H1 (cell line): Measurements from ENCODE around the gene NCAM1. TPM values are rescaled to one million over a fixed set of nuclear protein-coding genes. Genes with fewer than 3 reads are reported as not detected.

Source experiments
- CTCF ChIA-PET: fragments of 300-600 bp; sonication (Branson Sonifier 250); formaldehyde crosslinking; loops from one replicate; lab custom pipeline; 2021; ENCODE audit not compliant: partially characterized antibody; lab: Charles Lee
- POLR2A ChIA-PET: fragments of 300-600 bp; sonication (Branson Sonifier 250); formaldehyde crosslinking; loops from one replicate; lab custom pipeline; 2021; ENCODE audit warnings: inconsistent platforms; ENCODE audit not compliant: partially characterized antibody; lab: Charles Lee
- DNase-seq, 2 experiments: peaks; one replicate each; pipeline versions ENCODE4 v3.0.0 to v3.0.0-alpha.2; 2010 to 2022; ENCODE audit warnings: low spot score in 2 of 2, low read depth in 1 of 2, mixed read lengths in 1 of 2
- FAIRE-seq: peaks from 2 replicates; lab custom pipeline; 2011; peaks lifted over from hg19 to GRCh38; lab: Jason Lieb, UNC
- H2AFZ ChIP-seq: 2 replicates; pipeline ENCODE4 v1.8.1; 2012; ENCODE audit warnings: low read length, inconsistent platforms
- H2AK5ac ChIP-seq: 2 replicates; pipeline ENCODE4 v1.6.1; 2013; ENCODE audit warnings: low read depth, low read length
- H2BK120ac ChIP-seq: replicated peaks from 2 replicates; pipeline ENCODE3; 2013; ENCODE audit warnings: low read depth, low read length, inconsistent platforms
- H2BK12ac ChIP-seq: 2 replicates; pipeline ENCODE4 v1.6.1; 2013; ENCODE audit warnings: low read depth, low read length
- H2BK15ac ChIP-seq: 2 replicates; pipeline ENCODE4 v1.6.1; 2013; ENCODE audit warnings: low read length
- H2BK20ac ChIP-seq: 2 replicates; pipeline ENCODE4 v1.6.1; 2013; ENCODE audit warnings: low read length
- H2BK5ac ChIP-seq: 2 replicates; pipeline ENCODE4 v1.6.1; 2013; ENCODE audit warnings: low read depth, low read length
- H3K14ac ChIP-seq: 2 replicates; pipeline ENCODE4 v1.6.1; 2013; ENCODE audit warnings: inconsistent platforms; ENCODE audit not compliant: insufficient read length
- H3K18ac ChIP-seq: 2 replicates; pipeline ENCODE4 v1.6.1; 2013; ENCODE audit warnings: low read length; ENCODE audit errors: extremely low read depth
- H3K23ac ChIP-seq: 2 replicates; pipeline ENCODE4 v1.6.1; 2013; ENCODE audit warnings: inconsistent platforms; ENCODE audit not compliant: insufficient read length
- H3K23me2 ChIP-seq: 2 replicates; pipeline ENCODE4 v1.6.1; 2013; ENCODE audit warnings: low read depth, low read length
- H3K27ac ChIP-seq: 2 replicates; pipeline ENCODE4 v1.6.1; 2011; ENCODE audit warnings: low read depth, low read length, inconsistent platforms
- H3K27me3 ChIP-seq, 4 experiments: replicated peaks in 1 of 4; 1 replicate in 1 of 4; 2 replicates in 3 of 4; pipeline versions ENCODE4 v1.6.1 to v1.8.1; 2011 to 2013; ENCODE audit warnings: low read length in 3 of 4, mild to moderate bottlenecking in 3 of 4, inconsistent platforms in 2 of 4, mixed read lengths in 2 of 4, moderate library complexity in 1 of 4; ENCODE audit not compliant: control insufficient read depth in 3 of 4, insufficient read depth in 3 of 4; ENCODE audit errors: extremely low read depth in 1 of 4
- H3K36me3 ChIP-seq, 4 experiments: 2 replicates each; pipeline versions ENCODE4 v1.6.1 to v1.8.1; 2011 to 2013; ENCODE audit warnings: mild to moderate bottlenecking in 4 of 4, low read length in 3 of 4, moderate library complexity in 2 of 4, control low read depth in 1 of 4, inconsistent platforms in 1 of 4; ENCODE audit not compliant: insufficient read depth in 4 of 4, control insufficient read depth in 2 of 4
- H3K4ac ChIP-seq: replicated peaks from 2 replicates; pipeline ENCODE3; 2013; ENCODE audit warnings: low read length, low read depth, mixed read lengths, inconsistent platforms; ENCODE audit not compliant: insufficient read length
- H3K4me1 ChIP-seq, 4 experiments: replicated peaks in 1 of 4; 1 replicate in 1 of 4; 2 replicates in 3 of 4; pipeline versions ENCODE4 v1.6.1 to v1.8.1; 2011 to 2013; ENCODE audit warnings: low read length in 3 of 4, inconsistent platforms in 2 of 4, mixed read lengths in 1 of 4; ENCODE audit not compliant: insufficient read depth in 4 of 4, control insufficient read depth in 3 of 4
- H3K4me2 ChIP-seq, 2 experiments: 2 replicates each; pipeline versions ENCODE4 v1.6.1 to v1.8.1; 2011 to 2013; ENCODE audit warnings: low read depth in 2 of 2, low read length in 2 of 2, control low read depth in 1 of 2, inconsistent platforms in 1 of 2, mild to moderate bottlenecking in 1 of 2; ENCODE audit not compliant: insufficient read depth in 1 of 2
- H3K4me3 ChIP-seq, 4 experiments: fragments of 200-600, 300-600 bp in 1 of 4; sonication (generic), shearing (Covaris generic), sonication (Bioruptor Twin) in 1 of 4; 2 replicates each; pipeline versions ENCODE4 v1.5.1 to v1.8.1; 2011 to 2016; ENCODE audit warnings: low read length in 4 of 4, low read depth in 3 of 4, control low read depth in 2 of 4, inconsistent platforms in 2 of 4, mild to moderate bottlenecking in 2 of 4, mixed read lengths in 1 of 4, moderate library complexity in 1 of 4; ENCODE audit not compliant: insufficient read depth in 2 of 4; ENCODE audit errors: extremely low read depth in 1 of 4
- H3K56ac ChIP-seq: replicated peaks from 2 replicates; pipeline ENCODE3; 2013; ENCODE audit warnings: low read depth, mild to moderate bottlenecking, mixed read lengths, low read length, inconsistent platforms; ENCODE audit not compliant: insufficient read length
- H3K79me1 ChIP-seq: 2 replicates; pipeline ENCODE4 v1.6.1; 2013; ENCODE audit warnings: low read depth, low read length, control low read depth
- H3K79me2 ChIP-seq, 2 experiments: 2 replicates each; pipeline versions ENCODE4 v1.6.1 to v1.8.1; 2012 to 2013; ENCODE audit warnings: low read length in 2 of 2, mild to moderate bottlenecking in 2 of 2, inconsistent platforms in 1 of 2; ENCODE audit not compliant: insufficient read depth in 2 of 2, control insufficient read depth in 1 of 2
- H3K9ac ChIP-seq, 4 experiments: replicated peaks in 1 of 4; 1 replicate in 1 of 4; 2 replicates in 3 of 4; pipeline versions ENCODE4 v1.6.1 to v1.8.1; 2011 to 2013; ENCODE audit warnings: low read depth in 3 of 4, low read length in 3 of 4, control low read depth in 2 of 4, mild to moderate bottlenecking in 2 of 4, moderate library complexity in 2 of 4, inconsistent platforms in 1 of 4; ENCODE audit errors: extremely low read depth in 1 of 4
- H3K9me3 ChIP-seq, 2 experiments: 2 replicates each; pipeline versions ENCODE4 v1.6.1 to v1.8.1; 2012 to 2013; ENCODE audit warnings: mild to moderate bottlenecking in 2 of 2, moderate library complexity in 2 of 2, control low read depth in 1 of 2, inconsistent platforms in 1 of 2, low read depth in 1 of 2, low read length in 1 of 2, mixed read lengths in 1 of 2; ENCODE audit not compliant: insufficient read depth in 2 of 2
- H4K20me1 ChIP-seq, 2 experiments: replicated peaks in 1 of 2; 2 replicates each; pipeline versions ENCODE3 to v1.8.1; 2011 to 2013; ENCODE audit warnings: inconsistent platforms in 2 of 2, low read length in 2 of 2, mild to moderate bottlenecking in 1 of 2; ENCODE audit not compliant: insufficient read depth in 2 of 2, control insufficient read depth in 1 of 2
- H4K5ac ChIP-seq: 2 replicates; pipeline ENCODE4 v1.6.1; 2013; ENCODE audit warnings: low read length, low read depth, mixed read lengths, inconsistent platforms; ENCODE audit not compliant: insufficient read length
- H4K8ac ChIP-seq: 2 replicates; pipeline ENCODE4 v1.8.0; 2013; ENCODE audit warnings: mild to moderate bottlenecking, moderate library complexity, low read length, inconsistent platforms; ENCODE audit not compliant: insufficient read depth; ENCODE audit errors: extremely low read depth
- H4K91ac ChIP-seq: replicated peaks from 2 replicates; pipeline ENCODE3; 2013; ENCODE audit warnings: low read length, mixed read lengths, inconsistent platforms; ENCODE audit not compliant: insufficient read length
- ATF2 ChIP-seq: IDR thresholded peaks from 2 replicates; pipeline ENCODE4 v1.6.1; 2012; ENCODE audit warnings: low read length, inconsistent platforms
- EGR1 ChIP-seq: IDR thresholded peaks from 2 replicates; pipeline ENCODE4 v1.6.1; 2011; ENCODE audit warnings: low read depth, low read length, borderline replicate concordance
- RFX5 ChIP-seq: IDR thresholded peaks from 2 replicates; pipeline ENCODE4 v1.6.1; 2011; ENCODE audit warnings: low read depth, low read length, improper control_type of control experiment, borderline replicate concordance
- SRF ChIP-seq: IDR thresholded peaks from 2 replicates; pipeline ENCODE4 v1.6.1; 2011; ENCODE audit warnings: mild to moderate bottlenecking, low read depth, low read length, moderate library complexity
- USF2 ChIP-seq: IDR thresholded peaks from 2 replicates; pipeline ENCODE4 v1.6.1; 2011; ENCODE audit warnings: low read length, improper control_type of control experiment
- WGBS, 2 experiments: shearing (Covaris generic) in 1 of 2; methylation state at CpG; one replicate each; pipeline versions ENCODE4 v1.1.6 to v1.1.7; 2013 to 2015; ENCODE audit warnings: low lambda C conversion rate in 2 of 2, mixed read lengths in 2 of 2, inconsistent platforms in 1 of 2, low coverage in 1 of 2, missing lambda C conversion rate in 1 of 2; ENCODE audit not compliant: insufficient replicate concordance in 2 of 2, insufficient coverage in 1 of 2, insufficient read length in 1 of 2; ENCODE audit errors: extremely low coverage in 1 of 2, missing lambda C conversion rate in 1 of 2; 5-methylcytosine and 5-hydroxymethylcytosine counted together
- polyA plus RNA-seq, 7 experiments: library from polyadenylated mRNA; depleted of rRNA in 3 of 7; stranded (reverse) in 5 of 7; unstranded in 2 of 7; fragments of >200 nt in 5 of 7; fragments of 200-250 nt in 2 of 7; gene quantifications; 1 replicate in 5 of 7; 2 replicates in 1 of 7; 4 replicates in 1 of 7; pipeline versions ENCODE4 v1.2.1 to v1.2.3, GENCODE V29; 2011 to 2013; ENCODE audit warnings: missing spikeins in 2 of 7, mixed read lengths in 2 of 7
- total RNA-seq: library from RNA; stranded (reverse); fragmentation: NEBNext Ultra II Directional; extraction: Animal tissue kit (Norgen Biotek cat#: 25700); gene quantifications from 2 replicates; pipeline ENCODE4 v1.2.1, GENCODE V29; 2021
- TF ChIP-seq, protein P1 (sequence below), 3 experiments: IDR thresholded peaks; 1 replicate in 2 of 3; 2 replicates in 1 of 3; pipeline versions ENCODE4 v1.5.1 to v1.6.1; 2011; ENCODE audit warnings: low read length in 3 of 3, mild to moderate bottlenecking in 3 of 3, inconsistent platforms in 2 of 3, low read depth in 1 of 3, moderate library complexity in 1 of 3; ENCODE audit not compliant: insufficient read depth in 1 of 3; ENCODE audit errors: control extremely low read depth in 1 of 3

NCAM1 gene
- total and polyA plus RNA-seq, 2 of the 8 experiments (the other 6 are each of a cell fraction or from before 2014, with no cell fraction given) = 3.1 to 4.3 TPM

- no peak overlapping the region for H3K23ac ChIP-seq
- CTCF ChIA-PET = interaction anchor here (0.8 to 1.8 kb wide), 3 partner anchors 13 to 77 kb away, joined by 3 to 5 read pairs (median 4); no protein-coding TSS in a partner anchor
- TF ChIP-seq EGR1 (no peak), SRF (no peak), RFX5 (no peak), USF2 (no peak), ATF2 (no peak)
- TF ChIP-seq, protein P1, sequence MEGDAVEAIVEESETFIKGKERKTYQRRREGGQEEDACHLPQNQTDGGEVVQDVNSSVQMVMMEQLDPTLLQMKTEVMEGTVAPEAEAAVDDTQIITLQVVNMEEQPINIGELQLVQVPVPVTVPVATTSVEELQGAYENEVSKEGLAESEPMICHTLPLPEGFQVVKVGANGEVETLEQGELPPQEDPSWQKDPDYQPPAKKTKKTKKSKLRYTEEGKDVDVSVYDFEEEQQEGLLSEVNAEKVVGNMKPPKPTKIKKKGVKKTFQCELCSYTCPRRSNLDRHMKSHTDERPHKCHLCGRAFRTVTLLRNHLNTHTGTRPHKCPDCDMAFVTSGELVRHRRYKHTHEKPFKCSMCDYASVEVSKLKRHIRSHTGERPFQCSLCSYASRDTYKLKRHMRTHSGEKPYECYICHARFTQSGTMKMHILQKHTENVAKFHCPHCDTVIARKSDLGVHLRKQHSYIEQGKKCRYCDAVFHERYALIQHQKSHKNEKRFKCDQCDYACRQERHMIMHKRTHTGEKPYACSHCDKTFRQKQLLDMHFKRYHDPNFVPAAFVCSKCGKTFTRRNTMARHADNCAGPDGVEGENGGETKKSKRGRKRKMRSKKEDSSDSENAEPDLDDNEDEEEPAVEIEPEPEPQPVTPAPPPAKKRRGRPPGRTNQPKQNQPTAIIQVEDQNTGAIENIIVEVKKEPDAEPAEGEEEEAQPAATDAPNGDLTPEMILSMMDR (IDR thresholded peaks at IDR 0.05; ENCODE audit: control extremely low read depth in 1 of 3, insufficient read depth in 1 of 3, low read depth in 1 of 3, low read length in 3 of 3) = peak in 1 of 3 experiments; percentile 36; a peak in 1 of 4 replicates
Measured at GRCh38 chr11:113163291-113164030, 202.2 kb downstream of the NCAM1 start.

More at GRCh38 chr11:113163291-113164030, 202.2 kb downstream of the NCAM1 start:
- Histone ChIP-seq H3K4me3 (no peak overlapping the region), H3K23me2 (no peaks in the 10 kb centered on the region), H2BK120ac (no peak overlapping the region), H4K20me1 (no peaks in the 10 kb centered on the region), H2BK15ac (no peak overlapping the region), H3K18ac (no peak overlapping the region), H3K27me3 (no peaks in the 10 kb centered on the region; a peak in 1 of 7 replicates), H2AFZ (no peak overlapping the region), H3K9me3 (no peaks in the 10 kb centered on the region), H2BK5ac (no peak overlapping the region), H3K4ac (no peak overlapping the region), H4K91ac (no peak overlapping the region), H4K8ac (no peak overlapping the region), H3K4me1 (0 out of 7 replicates have a peak, but pooled peaks cover 0 to 1% (median 0%) of the 10 kb centered on the region in 4 experiments), H3K36me3 (no peaks in the 10 kb centered on the region; a peak in 1 of 8 replicates), H3K79me2 (no peaks in the 10 kb centered on the region), H3K4me2 (no peak overlapping the region), H2BK20ac (no peak overlapping the region), H4K5ac (no peak overlapping the region), H2BK12ac (no peak overlapping the region), H2AK5ac (no peak overlapping the region), H3K79me1 (no peaks in the 10 kb centered on the region), H3K56ac (no peak overlapping the region), H3K9ac (no peak overlapping the region), H3K27ac (no peak overlapping the region), H3K14ac (no peak overlapping the region)
- POLR2A ChIA-PET = no interaction called here
- 91% methylated on average over 9 of the region's 9 CpGs; no CpG with 5 or more reads in 1 of the 2 experiments for WGBS, 2 experiments
- no peak for FAIRE-seq
- DNase-seq = no peak
